Stimulated activated naive CD4-positive, alpha-beta T cell treated with Interleukin-2 at 50 U/mL for 16 hours (primary cell): ENCODE results near the gene NTMT2.
"Not testable (repeated sequence)": the region's sequence is repeated elsewhere in the genome, so short reads cannot be mapped to it uniquely, and the experiment has no call there.

ENCODE experiments used
- DNase-seq: peaks from one replicate; lab custom pipeline; 2025; lab: John Stamatoyannopoulos, UW

The NTMT2 gene

DNA sequence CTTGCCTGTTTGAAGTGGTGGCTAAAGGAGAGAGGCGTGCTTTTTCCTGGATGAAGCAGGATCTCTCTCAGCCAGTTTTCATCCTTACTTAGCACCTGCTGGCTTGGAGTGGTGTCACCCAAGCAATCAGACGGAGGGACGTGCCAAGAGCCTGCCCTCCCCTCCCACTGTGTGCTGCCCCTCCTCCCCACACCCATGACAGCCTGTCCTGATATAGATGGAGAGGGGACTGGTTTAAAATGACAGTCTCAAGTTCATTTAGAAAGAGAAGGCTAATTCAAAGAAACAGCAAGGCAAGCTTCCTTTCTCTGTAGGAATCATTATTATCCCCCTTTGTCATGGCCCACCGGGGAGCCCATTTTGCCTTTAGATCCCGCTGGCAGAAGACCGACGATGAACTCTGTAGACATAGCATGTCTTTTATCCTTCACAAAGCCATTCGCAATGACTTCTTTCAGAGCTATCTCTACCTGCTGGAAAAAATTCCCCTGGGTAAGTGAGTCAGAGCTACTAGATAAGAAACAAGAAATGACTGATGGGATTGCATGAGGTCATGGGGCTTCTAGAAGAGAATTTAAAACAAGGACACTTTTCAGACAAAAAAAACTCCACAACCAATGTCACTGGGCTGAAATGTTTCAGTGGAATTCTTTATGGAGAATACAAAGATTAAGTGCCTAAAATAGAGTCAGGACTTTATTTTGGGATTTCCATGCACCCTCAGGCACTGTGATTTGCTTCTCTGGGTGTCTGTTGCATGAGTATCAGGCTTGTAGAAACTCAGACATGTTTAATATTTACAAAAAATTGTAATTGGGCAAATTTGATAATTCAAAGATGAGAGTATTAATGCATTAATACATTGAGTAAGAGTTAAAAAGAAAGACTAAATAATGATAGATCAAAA lies at the start of gene NTMT2:
TSS of gene NTMT2 (plus strand) at position 190 of the 907 bp plus-strand sequence. CDS start at position 339, 149 bp downstream.
- DNase-seq = no peak

- DNase-seq = no peak
Observed at GRCh38 chr1:170095976-170096748, 49.6 kb upstream of the NTMT2 start.

DNA sequence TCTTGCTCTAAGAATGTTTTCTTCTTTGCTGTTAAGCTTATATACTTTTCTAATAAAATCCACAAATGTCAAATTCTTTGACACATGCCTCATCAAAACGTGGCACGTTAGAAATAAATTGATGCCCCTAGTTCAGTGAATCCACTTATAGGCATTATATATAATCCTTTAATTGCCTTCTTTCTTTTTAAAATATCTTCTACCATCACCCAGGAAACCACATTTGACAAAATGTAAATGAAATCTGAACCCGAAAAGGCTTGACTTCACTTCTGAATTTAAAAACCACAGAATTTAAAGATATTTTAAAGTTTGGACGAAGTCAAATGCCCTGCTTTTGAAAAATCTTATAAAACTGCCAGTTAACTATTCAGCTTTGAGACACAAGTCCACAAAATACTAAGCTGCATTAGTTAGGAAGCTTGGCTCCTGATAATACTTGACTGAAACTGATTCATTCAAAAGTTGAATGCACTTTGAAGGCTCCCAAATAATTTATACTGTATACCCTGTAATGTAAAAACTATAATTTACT lies 48.9 kb upstream of the NTMT2 start:
- DNase-seq = no peak

DNA sequence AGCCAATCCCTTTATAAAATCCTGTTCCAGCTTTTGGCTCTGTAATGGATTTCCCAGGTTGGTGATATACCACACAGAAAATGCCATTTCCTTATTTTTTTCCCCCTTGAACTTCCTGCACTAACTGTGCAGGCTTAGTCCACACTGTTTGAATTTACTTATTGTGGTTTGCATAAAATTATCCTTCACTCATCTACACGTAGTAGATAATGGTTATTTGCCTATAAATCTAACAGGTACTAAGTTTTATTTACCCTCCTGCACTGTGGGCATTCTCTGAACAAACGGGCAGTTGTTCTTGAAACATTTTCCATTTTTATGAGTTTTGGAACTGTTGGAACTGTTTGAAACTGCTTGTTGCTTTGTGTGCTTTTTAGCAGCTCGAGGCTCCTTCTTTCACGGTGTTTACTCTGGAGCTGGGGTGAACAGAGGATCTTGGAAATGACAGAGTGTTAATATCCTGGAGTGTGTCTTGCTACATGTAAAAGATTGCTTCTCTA lies 48.3 kb upstream of the NTMT2 start:
- DNase-seq = no peak

- not testable (repeated sequence) for DNase-seq
Observed at GRCh38 chr1:170113140-170113539, 32.6 kb upstream of the NTMT2 start.

DNA sequence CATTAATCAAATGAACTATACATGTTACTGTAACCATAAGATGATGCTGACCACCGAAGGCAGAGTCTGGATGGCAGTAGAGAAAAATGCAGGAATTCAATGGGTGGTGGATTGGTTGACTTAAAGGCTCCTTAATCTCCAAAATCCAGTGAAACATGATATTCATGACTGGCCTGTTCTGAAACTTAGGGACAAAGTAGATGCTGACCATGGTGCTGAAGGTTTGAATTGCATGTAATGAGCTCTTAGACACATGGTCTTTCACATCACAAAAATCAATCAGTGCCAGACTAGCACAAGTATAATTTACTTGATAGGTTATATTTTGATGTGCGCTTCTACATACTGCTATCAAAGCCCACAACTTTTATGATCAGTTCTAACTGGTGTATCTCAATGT lies 30.9 kb upstream of the NTMT2 start:
- no peak for DNase-seq

GRCh38 chr1:170122366-170122765 lies 23.4 kb upstream of the NTMT2 start:
- no peak for DNase-seq

GRCh38 chr1:170125269-170125668 lies 20.5 kb upstream of the NTMT2 start:
- no peak for DNase-seq

DNA sequence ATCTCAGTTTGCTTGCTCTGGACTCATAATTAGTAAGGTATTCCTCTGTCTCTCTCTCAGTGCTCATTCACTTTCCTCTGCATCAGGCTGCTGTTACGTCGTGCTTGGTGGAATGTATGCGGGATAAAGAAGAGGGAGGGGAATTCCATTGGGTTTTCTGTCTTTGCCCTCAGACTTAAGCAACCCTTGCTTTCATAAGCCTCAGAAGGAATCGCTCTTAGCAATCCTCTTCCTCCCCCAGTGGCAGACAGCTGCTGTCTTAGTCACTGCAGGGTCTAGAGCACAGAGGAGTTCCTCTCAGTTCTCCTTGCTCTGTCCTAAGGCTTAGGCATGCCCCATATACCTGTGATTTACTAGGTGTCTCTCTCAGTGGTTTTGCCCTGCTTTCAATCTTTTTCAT lies 19.1 kb upstream of the NTMT2 start:
- no peak for DNase-seq

GRCh38 chr1:170131450-170131849 lies 14.3 kb upstream of the NTMT2 start:
- no peak for DNase-seq

DNA sequence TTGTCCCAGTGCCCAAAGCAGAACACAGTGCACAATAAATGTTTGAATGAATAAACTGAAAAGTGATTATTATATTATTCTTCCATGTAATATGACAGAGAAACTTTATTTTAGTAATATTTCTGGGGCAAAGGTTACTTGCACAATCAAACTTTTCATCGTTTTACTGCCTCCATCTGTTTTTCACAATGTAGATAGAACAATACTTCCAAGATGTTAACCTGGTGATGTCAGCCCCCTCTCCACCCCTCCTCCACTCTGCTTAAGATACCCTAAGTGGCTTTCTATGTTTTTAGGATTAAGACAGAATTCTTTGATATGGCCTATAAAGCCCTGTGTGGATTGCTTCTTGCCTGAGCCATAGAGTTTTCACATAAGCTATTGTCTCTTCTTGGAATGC lies 13.8 kb upstream of the NTMT2 start:
- DNase-seq = no peak

- no peak for DNase-seq
Observed at GRCh38 chr1:170133766-170134495, 11.8 kb upstream of the NTMT2 start.

DNA sequence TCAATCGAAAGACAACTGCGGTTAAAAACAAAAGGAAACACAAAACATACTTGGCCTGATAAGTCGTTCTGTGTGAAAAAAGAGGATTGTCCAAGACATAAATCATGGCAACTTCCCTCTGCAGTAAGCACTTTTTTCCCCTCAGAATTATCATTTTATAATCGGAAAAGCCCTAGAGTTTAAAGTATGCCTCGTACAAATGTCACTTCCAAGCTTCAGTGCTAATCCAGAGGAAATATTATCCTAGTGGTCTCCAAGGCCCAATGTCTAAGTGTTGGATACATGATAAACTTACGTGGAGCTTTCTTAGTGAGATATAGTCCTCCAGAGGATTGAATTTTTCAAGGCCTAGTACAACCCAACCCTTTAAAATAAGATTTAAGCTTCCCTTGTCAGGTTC lies 11.2 kb upstream of the NTMT2 start:
- no peak for DNase-seq

DNA sequence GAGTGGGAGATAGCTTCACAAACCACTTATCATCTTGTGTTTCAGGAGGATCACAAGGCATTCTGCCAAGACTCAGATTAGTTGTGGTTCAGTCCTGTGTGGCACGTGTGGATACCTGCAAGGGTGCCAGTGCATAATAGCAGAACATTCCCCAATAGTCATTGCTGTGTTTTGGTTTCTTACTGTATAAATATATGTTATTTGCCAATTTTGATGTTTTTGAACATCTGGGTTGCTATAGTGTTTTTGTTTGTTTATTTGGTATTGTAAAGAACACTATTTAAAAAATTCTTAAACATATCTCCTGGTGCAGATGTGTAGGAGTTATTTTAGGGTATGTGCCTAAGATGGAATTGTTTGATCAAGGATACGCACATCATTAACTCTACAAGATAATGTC lies 5.4 kb upstream of the NTMT2 start:
- no peak for DNase-seq

- no peak for DNase-seq
Observed at GRCh38 chr1:170145061-170145460, 698 bp upstream of the NTMT2 start.

DNA sequence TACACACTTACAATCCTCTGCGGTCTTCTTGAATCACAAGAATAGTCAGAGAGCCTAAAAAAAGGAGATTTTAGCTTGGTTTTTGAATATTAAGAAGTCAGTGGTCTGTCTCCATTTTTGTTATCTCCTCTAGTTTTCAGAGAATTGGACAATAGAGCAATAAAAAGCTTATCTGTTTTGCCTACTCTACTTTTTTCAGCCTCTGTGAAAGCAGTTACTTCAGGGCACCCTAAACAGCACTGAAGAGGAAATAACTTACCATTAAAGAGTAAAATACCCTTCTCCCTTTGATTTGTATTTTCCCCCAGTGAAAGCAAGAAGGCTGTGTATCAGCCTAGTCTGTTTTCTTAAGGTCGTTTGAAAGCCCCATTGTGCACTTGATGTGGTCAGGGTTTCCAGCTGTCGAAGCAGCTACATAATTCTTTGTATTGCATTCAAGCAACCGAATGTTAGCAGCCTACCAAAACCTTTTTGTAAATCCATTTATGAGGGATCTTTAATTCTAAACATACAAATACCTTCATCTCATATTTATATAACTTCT lies 1.0 kb downstream of the NTMT2 start:
- DNase-seq = no peak

DNA sequence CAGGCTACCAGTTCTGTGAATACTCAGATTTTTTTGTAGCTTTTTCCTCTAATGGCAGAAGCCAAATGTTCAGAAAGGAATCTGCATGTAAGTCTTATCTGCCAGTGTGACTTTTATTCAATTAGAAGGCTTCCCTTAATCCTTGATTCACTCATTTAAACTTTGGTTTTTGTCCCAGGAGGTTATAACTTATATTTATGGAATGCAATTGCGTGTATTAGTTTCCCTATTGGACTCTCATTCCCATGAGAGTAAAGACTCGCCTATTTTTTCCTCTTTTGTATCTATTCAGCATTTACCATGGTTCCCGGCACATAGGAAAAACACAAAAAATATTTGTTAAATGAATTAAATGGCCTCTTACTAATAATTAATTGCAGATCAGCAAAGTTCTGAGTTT lies 3.5 kb downstream of the NTMT2 start:
- no peak for DNase-seq

DNA sequence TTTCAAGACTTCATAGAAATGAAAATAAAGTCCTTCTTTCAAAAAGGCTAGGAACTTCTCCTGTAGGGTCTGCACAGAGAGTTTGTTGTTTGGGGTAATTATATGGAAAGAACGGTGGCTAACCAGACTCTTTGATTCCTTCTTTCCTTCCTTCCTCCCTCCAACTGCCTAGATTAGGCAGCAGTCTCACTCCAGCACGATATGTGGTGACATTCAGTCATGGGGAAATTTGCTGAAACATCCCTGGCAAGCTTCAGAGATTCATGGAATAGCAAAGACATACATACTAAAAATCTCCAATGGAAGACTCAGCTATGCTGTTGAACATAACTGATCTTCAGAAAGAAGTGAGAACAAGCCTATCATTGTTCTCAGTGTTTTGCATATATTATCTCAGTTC lies 4.3 kb downstream of the NTMT2 start:
- DNase-seq = no peak

DNA sequence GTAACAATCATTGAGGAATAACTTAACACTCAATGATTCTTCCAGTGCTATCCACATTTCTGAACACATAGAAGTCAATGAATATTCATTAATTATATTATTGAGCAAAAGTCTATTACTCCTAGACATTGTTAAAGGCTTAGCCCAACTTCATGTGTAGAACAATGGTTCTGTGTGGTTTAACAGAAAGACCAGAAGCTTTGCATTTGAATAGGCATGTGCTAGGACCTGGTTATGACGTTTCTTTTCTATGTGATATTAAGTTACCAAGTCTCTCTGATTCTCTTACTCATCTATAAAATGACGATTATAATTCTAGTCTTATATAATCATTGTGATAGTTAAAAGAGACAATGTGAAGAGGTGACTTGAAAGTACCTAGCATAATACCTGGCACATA lies 5.2 kb downstream of the NTMT2 start:
- DNase-seq = no peak

- DNase-seq = no peak
Observed at GRCh38 chr1:170153417-170153816, 7.7 kb downstream of the NTMT2 start.

- DNase-seq = no peak
Observed at GRCh38 chr1:170155055-170155454, 9.3 kb downstream of the NTMT2 start.

GRCh38 chr1:170156594-170156993 lies 10.8 kb downstream of the NTMT2 start:
- DNase-seq = no peak
